Body of pancreas (tissue), 4 donors: Measurements from ENCODE around the gene CRYBB3. TPM values are rescaled to one million over a fixed set of nuclear protein-coding genes. Genes with fewer than 3 reads are reported as not detected.

Experiments used
- ATAC-seq: fragments of 150-250 bp; one replicate; pipeline ENCODE4 v1.9.1; 2016
- DNase-seq, 4 donors: peaks; one replicate each; pipeline ENCODE4 v3.0.0-alpha.2; 2019
- H3K27ac ChIP-seq, 4 donors: fragments of 200-600 bp; sonication (generic); 1 replicate in 3 of 4; 2 replicates in 1 of 4; pipeline versions ENCODE4 v1.5.1 to v1.6.1; 2016 to 2019; ENCODE audit warnings: mild to moderate bottlenecking in 1 of 4, mixed read lengths in 1 of 4, moderate library complexity in 1 of 4
- H3K27me3 ChIP-seq, 2 donors: fragments of 200-600 bp; sonication (generic); one replicate each; pipeline ENCODE4 v1.6.0; 2016; ENCODE audit warnings: mild to moderate bottlenecking in 1 of 2
- H3K36me3 ChIP-seq, 2 donors: fragments of 200-600 bp; sonication (generic); replicated peaks in 1 of 2; 2 replicates each; pipeline ENCODE4 v1.5.1; 2016; ENCODE audit warnings: low read depth in 2 of 2; ENCODE audit not compliant: insufficient read depth in 1 of 2
- H3K4me1 ChIP-seq: fragments of 200-600 bp; sonication (generic); one replicate; pipeline ENCODE4 v1.6.0; 2016
- H3K4me3 ChIP-seq, 2 donors: fragments of 200-600 bp; sonication (generic); 1 replicate in 1 of 2; 2 replicates in 1 of 2; pipeline ENCODE4 v1.5.1; 2016 to 2019
- H3K9me3 ChIP-seq, 3 donors: fragments of 200-600 bp; sonication (generic); 1 replicate in 2 of 3; 2 replicates in 1 of 3; pipeline ENCODE4 v1.5.1; 2016
- CTCF ChIP-seq, 7 experiments: fragments of 450-650 bp in 4 of 7; fragments of 200-600 bp in 3 of 7; sonication (generic) in 3 of 7; IDR thresholded peaks; one replicate each; pipeline ENCODE4 v1.5.1; 2016 to 2019; ENCODE audit warnings: antibody characterized with exemption in 7 of 7
- POLR2A ChIP-seq, 3 donors: fragments of 450-650 bp; IDR thresholded peaks; one replicate each; pipeline ENCODE4 v1.6.1; 2016; ENCODE audit warnings: antibody characterized with exemption in 3 of 3, mild to moderate bottlenecking in 2 of 3
- WGBS, 2 donors: methylation state at CpG; one replicate each; pipeline ENCODE4 v1.1.5; 2017; 5-methylcytosine and 5-hydroxymethylcytosine counted together
- intact Hi-C: fragments of 100-400 bp; cut with DNase I; formaldehyde crosslinking; loops from one replicate; pipeline ENCODE4 v1.15.1; 2023
- total RNA-seq, 2 donors: library from RNA; depleted of rRNA; stranded (reverse); fragments of >200 nt; gene quantifications; one replicate each; pipeline ENCODE4 v1.1.0, GENCODE V29; 2016

CRYBB3 gene
- total RNA-seq, 2 donors from 2014 or later: not detected

GRCh38 chr22:25165785-25166184 is 33.9 kb upstream of the CRYBB3 start:
- ATAC-seq (no peak), DNase-seq (no peak)
- no peaks in the 10 kb centered on the region for H3K27me3 ChIP-seq
- TF ChIP-seq POLR2A (IDR thresholded peaks at IDR 0.05) (no peak), CTCF (IDR thresholded peaks at IDR 0.05) (no peak)
- WGBS, 2 donors: 94 to 96% methylated on average over 10 of the region's 10 CpGs
- H3K4me1 ChIP-seq: no peaks in the 10 kb centered on the region
- no peaks in the 10 kb centered on the region for H3K36me3 ChIP-seq
- no peak overlapping the region for H3K4me3 ChIP-seq
- intact Hi-C loops: no loop called here
- no peaks in the 10 kb centered on the region for H3K9me3 ChIP-seq
- no peak overlapping the region for H3K27ac ChIP-seq

DNA sequence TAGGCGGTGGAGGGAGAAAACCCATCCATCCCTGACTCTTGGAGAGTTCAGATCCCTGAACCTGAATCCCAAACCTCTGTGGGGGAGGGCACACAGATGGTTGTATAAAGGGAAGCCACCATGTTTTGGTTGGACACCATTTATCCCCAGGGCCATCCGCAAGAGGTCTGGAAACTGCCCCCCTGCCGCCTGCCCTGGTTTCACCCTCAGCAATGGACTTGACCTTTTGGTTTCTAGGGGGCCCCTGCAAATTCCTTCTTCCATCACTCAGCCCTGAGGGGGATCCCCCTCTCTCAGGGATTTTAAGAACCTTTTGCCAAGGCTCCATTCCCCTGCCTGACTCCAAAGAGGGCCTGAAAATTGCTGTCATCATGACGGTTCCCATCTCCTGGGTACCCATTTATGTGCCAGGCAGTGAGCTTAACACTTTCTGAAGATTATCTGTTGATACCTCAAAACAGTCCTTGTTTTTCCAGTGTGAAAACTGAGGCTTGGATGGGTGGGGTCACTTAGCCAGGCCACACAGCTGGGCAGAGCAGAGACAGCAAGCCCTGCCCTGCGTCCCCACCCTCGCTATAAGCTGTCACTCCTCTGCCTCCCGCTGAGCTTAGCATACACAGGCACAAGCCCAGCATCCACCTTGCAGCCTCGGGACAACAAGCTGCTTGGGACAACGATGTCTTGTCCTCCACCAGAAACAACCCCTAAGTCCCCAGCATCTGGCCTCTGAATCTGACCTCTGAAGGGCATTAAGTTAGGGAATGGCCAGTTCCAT is 33.2 kb upstream of the CRYBB3 start:
- TF ChIP-seq POLR2A (IDR thresholded peaks at IDR 0.05) (no peak), CTCF (IDR thresholded peaks at IDR 0.05) (no peak)
- H3K9me3 ChIP-seq: no peaks in the 10 kb centered on the region
- H3K4me1 ChIP-seq: no peaks in the 10 kb centered on the region
- 84 to 91% methylated on average over 7 to 9 of the region's 9 CpGs for WGBS, 2 donors
- no peaks in the 10 kb centered on the region for H3K27me3 ChIP-seq
- H3K36me3 ChIP-seq: no peaks in the 10 kb centered on the region
- DNase-seq (no peak), ATAC-seq (no peak)
- no peak overlapping the region for H3K4me3 ChIP-seq
- no peak overlapping the region for H3K27ac ChIP-seq
- intact Hi-C loops: no loop called here

DNA sequence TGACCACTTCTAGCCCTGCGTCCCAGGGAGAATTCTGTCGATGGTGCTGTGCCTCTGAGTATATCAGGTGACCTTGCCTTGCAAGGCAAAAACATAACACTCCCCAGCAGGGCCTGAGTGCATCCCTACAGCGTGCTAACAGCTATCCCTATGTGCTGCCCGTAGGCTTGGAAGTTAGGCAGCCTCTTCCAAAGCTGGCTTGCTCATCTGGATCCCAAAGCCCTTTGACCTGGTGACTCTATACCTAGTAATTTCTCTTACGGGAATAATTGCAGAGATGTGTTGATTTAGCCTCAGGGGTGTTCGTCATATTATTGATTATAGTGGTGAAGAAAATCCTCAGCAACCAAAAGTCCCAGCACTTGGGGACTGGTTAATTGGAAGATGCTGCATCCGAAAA is 32.6 kb upstream of the CRYBB3 start:
- intact Hi-C loops: no loop called here
- DNase-seq (no peak), ATAC-seq (no peak)
- H3K4me3 ChIP-seq: no peak overlapping the region
- H3K9me3 ChIP-seq: no peaks in the 10 kb centered on the region
- H3K4me1 ChIP-seq: no peaks in the 10 kb centered on the region
- H3K36me3 ChIP-seq: no peaks in the 10 kb centered on the region
- TF ChIP-seq POLR2A (IDR thresholded peaks at IDR 0.05) (no peak), CTCF (IDR thresholded peaks at IDR 0.05) (no peak)
- H3K27ac ChIP-seq: no peak overlapping the region
- no peaks in the 10 kb centered on the region for H3K27me3 ChIP-seq
- 46 to 78% methylated on average over 3 to 7 of the region's 7 CpGs for whole genome bisulfite sequencing, 2 donors

- intact Hi-C loops: no loop called here
- Histone ChIP-seq H3K9me3 (no peaks in the 10 kb centered on the region), H3K4me3 (no peak overlapping the region), H3K4me1 (no peaks in the 10 kb centered on the region), H3K27ac (no peak overlapping the region), H3K36me3 (no peaks in the 10 kb centered on the region), H3K27me3 (no peaks in the 10 kb centered on the region)
- ATAC-seq (no peak), DNase-seq (no peak)
- TF ChIP-seq CTCF (IDR thresholded peaks at IDR 0.05) (no peak), POLR2A (IDR thresholded peaks at IDR 0.05) (no peak)
- 88% methylated on average over 14 of the region's 14 CpGs for WGBS, 2 donors
Measured at GRCh38 chr22:25167834-25168601, 31.6 kb upstream of the CRYBB3 start.
